Measurements from ENCODE around the gene OR2A2.

DNA sequence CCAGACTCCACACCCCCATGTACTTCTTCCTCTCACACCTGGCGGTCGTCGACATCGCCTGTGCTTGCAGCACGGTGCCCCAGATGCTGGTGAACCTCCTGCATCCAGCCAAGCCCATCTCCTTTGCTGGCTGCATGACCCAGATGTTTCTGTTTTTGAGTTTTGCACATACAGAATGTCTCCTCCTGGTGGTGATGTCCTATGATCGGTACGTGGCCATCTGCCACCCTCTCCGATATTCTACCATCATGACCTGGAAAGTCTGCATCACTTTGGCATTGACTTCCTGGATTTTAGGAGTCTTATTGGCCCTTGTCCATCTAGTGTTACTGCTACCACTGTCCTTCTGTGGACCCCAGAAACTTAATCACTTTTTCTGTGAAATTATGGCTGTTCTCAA is 35.0 kb upstream of the OR2A2 start:
- TF ChIP-seq CTCF (IDR thresholded peaks at IDR 0.05) (no peak), EZH2 (IDR thresholded peaks at IDR 0.05; ENCODE audit: borderline replicate concordance, insufficient read depth, low read depth, low read length, poor library complexity, severe bottlenecking) (no peak)
